ENCODE results near the gene C14orf39. TPM values are rescaled to one million over a fixed set of nuclear protein-coding genes. Genes with fewer than 3 reads are reported as not detected.

C14orf39 gene
- total RNA-seq, 1 donor, result 0.18 TPM

DNA sequence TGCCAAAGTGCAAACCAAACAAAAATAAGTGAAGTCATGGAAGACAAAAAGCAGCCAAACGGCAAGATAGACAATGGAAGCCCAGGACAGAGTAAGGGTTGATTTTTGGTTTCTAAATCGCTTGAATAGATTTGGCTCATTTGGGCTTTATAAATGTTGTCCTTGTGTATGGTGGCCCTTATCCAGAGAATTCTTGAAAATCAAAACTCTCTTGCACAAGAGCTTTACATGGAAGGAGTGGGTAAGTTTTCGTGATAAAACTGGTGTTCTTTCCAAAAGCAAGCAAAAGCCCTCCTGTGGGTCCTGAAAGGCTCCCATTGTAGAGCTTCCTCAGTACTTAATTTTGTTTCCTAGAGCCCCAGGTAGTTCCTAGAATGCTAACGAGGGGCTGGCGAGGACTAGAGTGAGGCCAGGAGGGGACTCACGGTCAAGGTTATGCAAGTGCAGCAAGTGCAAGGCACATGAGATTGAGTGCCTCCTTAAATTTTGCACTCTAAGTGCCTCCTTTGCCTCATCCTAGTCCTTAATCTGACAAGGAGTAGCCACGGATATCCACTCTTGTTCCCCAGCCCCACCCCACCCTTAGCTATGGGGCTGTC lies 27.2 kb upstream of the C14orf39 start:
- TF ChIP-seq, protein P1, sequence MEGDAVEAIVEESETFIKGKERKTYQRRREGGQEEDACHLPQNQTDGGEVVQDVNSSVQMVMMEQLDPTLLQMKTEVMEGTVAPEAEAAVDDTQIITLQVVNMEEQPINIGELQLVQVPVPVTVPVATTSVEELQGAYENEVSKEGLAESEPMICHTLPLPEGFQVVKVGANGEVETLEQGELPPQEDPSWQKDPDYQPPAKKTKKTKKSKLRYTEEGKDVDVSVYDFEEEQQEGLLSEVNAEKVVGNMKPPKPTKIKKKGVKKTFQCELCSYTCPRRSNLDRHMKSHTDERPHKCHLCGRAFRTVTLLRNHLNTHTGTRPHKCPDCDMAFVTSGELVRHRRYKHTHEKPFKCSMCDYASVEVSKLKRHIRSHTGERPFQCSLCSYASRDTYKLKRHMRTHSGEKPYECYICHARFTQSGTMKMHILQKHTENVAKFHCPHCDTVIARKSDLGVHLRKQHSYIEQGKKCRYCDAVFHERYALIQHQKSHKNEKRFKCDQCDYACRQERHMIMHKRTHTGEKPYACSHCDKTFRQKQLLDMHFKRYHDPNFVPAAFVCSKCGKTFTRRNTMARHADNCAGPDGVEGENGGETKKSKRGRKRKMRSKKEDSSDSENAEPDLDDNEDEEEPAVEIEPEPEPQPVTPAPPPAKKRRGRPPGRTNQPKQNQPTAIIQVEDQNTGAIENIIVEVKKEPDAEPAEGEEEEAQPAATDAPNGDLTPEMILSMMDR (IDR thresholded peaks at IDR 0.05; ENCODE audit: insufficient read depth, low read length), result no peak
- H3K4me3 ChIP-seq (ENCODE audit: low read depth, low read length), result no peak overlapping the region
- DNase-seq (ENCODE audit: low read depth), result no peak

DNA sequence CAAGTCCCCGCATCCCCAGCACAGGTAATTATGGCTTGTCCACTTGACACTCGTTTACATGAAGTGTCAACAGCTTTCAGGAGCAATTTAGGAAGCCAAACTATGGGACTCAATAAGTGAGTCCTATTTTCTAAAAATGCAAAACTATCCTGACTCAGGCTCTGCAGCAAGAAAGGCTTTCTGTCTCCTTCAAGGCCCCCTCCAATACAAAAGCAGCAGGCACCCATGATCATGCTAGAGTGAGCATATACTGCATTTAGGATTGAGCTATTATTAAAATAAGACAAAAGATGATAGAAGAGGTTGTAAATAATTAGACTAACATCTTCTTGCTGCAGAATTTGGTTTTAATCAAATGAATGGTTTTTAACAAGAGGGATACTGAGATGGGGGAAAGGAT lies 26.3 kb upstream of the C14orf39 start:
- H3K4me3 ChIP-seq (ENCODE audit: low read depth, low read length), result no peak overlapping the region
- no peak for DNase-seq (ENCODE audit: low read depth)
- TF ChIP-seq, protein P1 (IDR thresholded peaks at IDR 0.05; ENCODE audit: insufficient read depth, low read length), result no peak

DNA sequence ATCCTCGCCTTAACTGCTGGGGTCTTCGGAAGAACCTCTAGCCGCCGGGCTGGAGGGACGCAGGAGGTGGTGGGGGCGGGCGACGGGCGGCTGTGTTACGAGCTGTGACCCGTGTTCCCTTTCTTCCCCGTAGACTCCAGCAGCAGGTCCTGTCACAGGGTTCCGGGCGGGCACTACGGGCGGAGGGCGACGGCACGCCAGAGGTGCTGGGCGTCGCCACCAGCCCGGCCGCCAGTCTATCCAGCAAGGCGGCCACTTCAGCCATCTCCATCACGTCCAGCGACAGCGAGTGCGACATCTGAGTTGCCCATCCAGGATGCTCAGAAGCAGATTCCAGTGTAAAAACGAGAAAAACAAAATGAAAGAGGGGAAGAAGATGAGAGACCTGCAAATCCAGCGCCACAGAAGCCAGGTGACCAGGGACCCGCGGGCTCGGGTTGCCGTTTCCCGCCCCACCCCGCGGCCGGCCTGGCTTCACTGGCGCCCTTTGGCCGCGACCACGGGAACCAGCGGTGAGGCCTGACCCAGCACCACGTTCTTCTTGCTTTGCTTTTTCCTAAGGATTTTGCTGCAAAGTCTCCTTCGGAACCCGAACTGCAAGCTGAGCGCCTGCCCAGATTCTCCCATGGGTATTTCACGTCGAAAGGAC lies 25.2 kb upstream of the C14orf39 start:
- no peak for DNase-seq (ENCODE audit: low read depth)
- TF ChIP-seq, protein P1 (IDR thresholded peaks at IDR 0.05; ENCODE audit: insufficient read depth, low read length), result no peak
- no peak overlapping the region for H3K4me3 ChIP-seq (ENCODE audit: low read depth, low read length)

DNA sequence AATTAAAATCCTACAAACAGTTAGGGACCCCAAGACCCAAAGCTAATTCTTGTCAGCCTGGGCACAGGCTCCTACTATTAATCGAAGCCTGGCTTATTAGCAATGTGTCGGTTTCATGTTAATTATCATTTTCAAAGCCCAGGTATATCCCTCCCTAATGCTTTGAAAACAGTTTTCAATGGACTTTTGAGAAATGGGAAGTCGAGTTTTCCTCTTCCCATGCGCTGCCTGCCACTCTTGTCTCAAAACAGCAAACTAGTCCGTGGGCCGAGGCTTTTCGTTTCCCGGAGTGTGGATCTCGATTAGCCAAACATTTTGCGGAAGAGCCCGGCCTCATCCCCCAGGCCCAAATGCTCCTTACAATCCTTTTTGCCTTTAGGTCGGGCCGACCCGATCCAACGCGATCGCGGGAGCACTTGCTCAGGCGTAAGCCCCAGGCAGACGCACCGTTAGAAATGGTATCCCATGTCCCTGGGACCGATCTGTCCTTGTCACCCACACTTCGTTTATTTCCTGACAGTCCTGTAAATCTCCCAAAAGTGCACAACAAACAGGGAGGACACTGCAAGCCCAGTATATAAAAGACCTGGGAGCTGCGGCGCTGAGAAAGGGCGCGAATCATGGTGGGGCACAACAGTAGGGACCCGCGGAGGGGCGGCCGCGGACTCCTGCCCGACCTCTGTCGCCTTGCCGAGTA lies 24.5 kb upstream of the C14orf39 start:
- TF ChIP-seq, protein P1 (IDR thresholded peaks at IDR 0.05; ENCODE audit: insufficient read depth, low read length), result no peak
- no peak for DNase-seq (ENCODE audit: low read depth)

DNA sequence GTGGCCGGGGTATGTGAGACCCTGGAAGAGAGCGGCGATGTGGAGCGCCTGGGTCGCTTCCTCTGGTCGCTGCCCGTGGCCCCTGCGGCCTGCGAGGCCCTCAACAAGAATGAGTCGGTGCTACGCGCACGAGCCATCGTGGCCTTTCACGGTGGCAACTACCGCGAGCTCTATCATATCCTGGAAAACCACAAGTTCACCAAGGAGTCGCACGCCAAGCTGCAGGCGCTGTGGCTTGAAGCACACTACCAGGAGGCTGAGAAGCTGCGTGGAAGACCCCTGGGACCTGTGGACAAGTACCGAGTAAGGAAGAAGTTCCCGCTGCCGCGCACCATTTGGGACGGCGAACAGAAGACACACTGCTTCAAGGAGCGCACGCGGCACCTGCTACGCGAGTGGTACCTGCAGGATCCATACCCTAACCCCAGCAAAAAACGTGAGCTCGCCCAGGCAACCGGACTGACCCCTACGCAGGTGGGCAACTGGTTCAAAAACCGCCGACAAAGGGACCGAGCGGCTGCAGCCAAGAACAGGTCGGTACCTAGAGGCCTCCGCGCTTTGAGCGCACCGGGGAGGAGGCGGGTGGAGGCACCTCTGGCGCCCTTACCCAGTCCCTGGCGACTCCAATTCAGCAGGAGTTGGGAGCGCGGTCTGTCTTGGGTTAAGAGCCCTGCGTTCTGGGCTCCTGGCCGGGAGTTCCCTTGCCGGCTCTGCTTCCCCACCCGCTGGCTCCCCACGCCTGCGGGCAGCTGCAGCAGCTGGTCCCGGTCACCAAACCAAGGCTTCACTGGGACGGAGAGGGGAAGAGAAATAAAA lies 23.8 kb upstream of the C14orf39 start:
- no peak overlapping the region for H3K4me3 ChIP-seq (ENCODE audit: low read depth, low read length)
- TF ChIP-seq, protein P1 (IDR thresholded peaks at IDR 0.05; ENCODE audit: insufficient read depth, low read length), result no peak
- DNase-seq (ENCODE audit: low read depth), result no peak

More for the DNA sequence above, 24.5 kb upstream of the C14orf39 start:
- no peak overlapping the region for H3K4me3 ChIP-seq (ENCODE audit: low read depth, low read length)

DNA sequence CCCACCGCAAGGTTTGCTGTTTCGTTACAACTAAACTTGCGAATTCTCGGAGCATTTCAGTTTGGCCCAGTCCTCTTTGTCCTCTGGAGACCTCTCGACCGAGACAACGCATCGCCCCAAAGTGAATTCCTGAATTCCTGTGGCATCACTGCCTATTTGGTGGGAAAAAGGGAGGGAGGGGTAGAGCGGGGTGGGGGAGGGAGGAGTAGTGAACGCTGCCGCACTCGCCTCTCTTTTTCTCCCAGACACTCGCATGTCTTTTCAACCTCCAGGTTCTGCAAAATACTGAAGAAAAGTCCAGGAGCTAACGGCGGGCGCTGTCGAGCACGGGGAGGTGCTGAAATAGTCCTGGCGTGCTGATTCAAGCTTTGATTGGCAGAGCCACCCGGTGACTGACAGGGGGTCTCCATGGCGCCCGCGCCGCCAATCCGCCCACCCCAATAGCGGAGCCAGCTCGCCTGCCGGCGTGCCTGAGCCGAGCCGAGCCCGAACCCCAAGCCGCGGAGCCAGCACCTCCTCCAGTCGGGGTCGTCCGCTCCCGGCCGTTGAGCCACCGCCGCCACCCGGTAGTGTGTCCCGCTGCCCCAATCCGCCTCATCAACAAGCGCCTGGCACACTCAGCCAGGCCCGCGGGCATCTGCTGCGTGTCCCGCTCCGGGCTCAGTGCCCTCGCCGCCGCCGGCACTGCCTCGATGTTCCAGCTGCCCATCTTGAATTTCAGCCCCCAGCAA lies 23.0 kb upstream of the C14orf39 start, which contains the start of gene SIX6:
Gene SIX6 (plus strand): TSS at position 440 of the 731 bp plus-strand sequence. CDS start 253 bp downstream, at position 693.
- TF ChIP-seq, protein P1 (IDR thresholded peaks at IDR 0.05; ENCODE audit: insufficient read depth, low read length), result no peak
- H3K4me3 ChIP-seq (ENCODE audit: low read depth, low read length), result no peak within 1 kb of the TSS
- DNase-seq (ENCODE audit: low read depth), result no peak
